ENCODE results near the gene ACSS1. TPM values are rescaled to one million over a fixed set of nuclear protein-coding genes. Genes with fewer than 3 reads are reported as not detected.

The ACSS1 gene
- total and polyA plus RNA-seq, 7 donors: 8.8 to 53.3 (median 16.8) TPM

DNA sequence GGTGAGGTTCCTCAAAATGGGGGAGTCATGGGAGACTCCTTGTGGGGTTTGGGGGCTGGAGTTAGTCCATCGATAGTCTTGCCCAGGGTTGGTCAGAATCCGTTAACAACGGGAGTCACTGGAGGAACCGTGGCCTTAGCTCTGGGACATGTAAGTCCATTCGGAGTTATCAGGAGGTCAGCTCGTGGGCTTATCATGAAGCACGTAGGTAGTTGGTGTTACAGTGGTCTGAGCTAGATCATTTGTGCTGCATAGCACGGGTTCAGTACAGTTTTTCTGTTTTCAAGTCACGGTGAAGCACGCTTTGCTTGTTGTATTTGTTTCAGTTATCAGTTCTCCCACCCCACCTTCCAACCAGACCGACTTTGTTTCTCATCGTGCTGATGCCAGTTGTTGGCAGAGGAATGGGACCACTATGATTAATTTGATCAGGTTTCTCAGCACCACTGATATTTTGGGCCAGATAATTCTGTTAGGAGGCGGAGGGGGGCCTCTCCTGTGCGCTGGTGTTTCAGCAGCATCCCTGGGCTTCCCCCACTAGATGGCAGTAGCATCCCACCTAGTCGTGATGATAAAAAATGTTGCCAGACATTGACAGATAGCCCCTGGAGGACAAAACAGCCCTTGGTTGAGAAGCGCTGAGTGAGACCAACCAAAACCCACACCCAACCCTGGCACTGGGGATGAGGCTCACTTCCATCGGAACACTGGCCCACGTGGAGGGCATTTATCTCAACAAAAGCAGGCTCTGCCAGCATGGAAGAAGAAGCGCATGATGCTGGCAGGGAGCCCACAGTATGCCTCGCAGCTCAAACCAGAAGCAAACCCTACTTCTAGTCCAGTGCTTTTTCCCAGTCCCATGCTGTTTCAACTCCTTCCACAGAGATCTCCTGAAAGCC is 63.2 kb downstream of the ACSS1 start:
- Histone ChIP-seq H3K27me3 (ENCODE audit: insufficient read depth in 3 of 3, low read length in 2 of 3) (no peaks in the 10 kb centered on the region), H3K4me3 (peak overlapping the region; percentile 41), H3K4me1 (peaks cover 29% of the 10 kb centered on the region), H3K27ac (no peak overlapping the region), H3K9me3 (no peaks in the 10 kb centered on the region), H3K36me3 (ENCODE audit: insufficient read depth in 1 of 2, low read depth in 1 of 2) (no peaks in the 10 kb centered on the region)
- TF ChIP-seq, protein P1, sequence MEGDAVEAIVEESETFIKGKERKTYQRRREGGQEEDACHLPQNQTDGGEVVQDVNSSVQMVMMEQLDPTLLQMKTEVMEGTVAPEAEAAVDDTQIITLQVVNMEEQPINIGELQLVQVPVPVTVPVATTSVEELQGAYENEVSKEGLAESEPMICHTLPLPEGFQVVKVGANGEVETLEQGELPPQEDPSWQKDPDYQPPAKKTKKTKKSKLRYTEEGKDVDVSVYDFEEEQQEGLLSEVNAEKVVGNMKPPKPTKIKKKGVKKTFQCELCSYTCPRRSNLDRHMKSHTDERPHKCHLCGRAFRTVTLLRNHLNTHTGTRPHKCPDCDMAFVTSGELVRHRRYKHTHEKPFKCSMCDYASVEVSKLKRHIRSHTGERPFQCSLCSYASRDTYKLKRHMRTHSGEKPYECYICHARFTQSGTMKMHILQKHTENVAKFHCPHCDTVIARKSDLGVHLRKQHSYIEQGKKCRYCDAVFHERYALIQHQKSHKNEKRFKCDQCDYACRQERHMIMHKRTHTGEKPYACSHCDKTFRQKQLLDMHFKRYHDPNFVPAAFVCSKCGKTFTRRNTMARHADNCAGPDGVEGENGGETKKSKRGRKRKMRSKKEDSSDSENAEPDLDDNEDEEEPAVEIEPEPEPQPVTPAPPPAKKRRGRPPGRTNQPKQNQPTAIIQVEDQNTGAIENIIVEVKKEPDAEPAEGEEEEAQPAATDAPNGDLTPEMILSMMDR (IDR thresholded peaks at IDR 0.05): peak; percentile 90
- ATAC-seq: peak; percentile 57 to 65 (median 60)
- 35 to 40% (median 36%) methylated on average over 20 of the region's 20 CpGs for WGBS, 3 donors
- intact Hi-C loops (cut with DNase I): loop anchor here (1.0 to 5.0 kb wide), 6 partner anchors 38 to 403 kb away; no protein-coding TSS in a partner anchor
- peak; percentile 72 to 88 for DNase-seq

DNA sequence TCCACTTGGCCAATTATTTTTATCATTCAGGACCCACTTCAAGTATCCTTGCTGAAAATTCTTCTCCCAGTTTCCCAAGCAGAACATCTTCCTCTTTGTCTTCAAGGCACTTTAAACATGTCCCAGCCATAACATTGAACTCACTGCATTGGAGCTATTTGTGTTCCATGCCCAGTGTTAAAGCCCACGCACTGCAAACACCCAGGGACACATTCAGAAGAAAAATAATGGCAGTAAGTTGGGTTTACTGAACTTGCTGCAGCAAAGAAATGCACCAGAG is 63.8 kb downstream of the ACSS1 start:
- ATAC-seq (no peak), DNase-seq (no peak)
- H3K36me3 ChIP-seq (ENCODE audit: insufficient read depth in 1 of 2, low read depth in 1 of 2): no peaks in the 10 kb centered on the region
- H3K4me1 ChIP-seq: peaks cover 32% of the 10 kb centered on the region
- 80 to 81% (median 80%) methylated on average over 1 of the region's 1 CpG for WGBS, 3 donors
- no peak overlapping the region for H3K27ac ChIP-seq
- no peaks in the 10 kb centered on the region for H3K27me3 ChIP-seq (ENCODE audit: insufficient read depth in 3 of 3, low read length in 2 of 3)
- H3K4me3 ChIP-seq: no peak overlapping the region
- TF ChIP-seq, protein P1 (IDR thresholded peaks at IDR 0.05): no peak
- intact Hi-C loops (cut with DNase I): loop anchor here (1.0 to 5.0 kb wide), 4 partner anchors 71 to 403 kb away; no protein-coding TSS in a partner anchor
- no peaks in the 10 kb centered on the region for H3K9me3 ChIP-seq

DNA sequence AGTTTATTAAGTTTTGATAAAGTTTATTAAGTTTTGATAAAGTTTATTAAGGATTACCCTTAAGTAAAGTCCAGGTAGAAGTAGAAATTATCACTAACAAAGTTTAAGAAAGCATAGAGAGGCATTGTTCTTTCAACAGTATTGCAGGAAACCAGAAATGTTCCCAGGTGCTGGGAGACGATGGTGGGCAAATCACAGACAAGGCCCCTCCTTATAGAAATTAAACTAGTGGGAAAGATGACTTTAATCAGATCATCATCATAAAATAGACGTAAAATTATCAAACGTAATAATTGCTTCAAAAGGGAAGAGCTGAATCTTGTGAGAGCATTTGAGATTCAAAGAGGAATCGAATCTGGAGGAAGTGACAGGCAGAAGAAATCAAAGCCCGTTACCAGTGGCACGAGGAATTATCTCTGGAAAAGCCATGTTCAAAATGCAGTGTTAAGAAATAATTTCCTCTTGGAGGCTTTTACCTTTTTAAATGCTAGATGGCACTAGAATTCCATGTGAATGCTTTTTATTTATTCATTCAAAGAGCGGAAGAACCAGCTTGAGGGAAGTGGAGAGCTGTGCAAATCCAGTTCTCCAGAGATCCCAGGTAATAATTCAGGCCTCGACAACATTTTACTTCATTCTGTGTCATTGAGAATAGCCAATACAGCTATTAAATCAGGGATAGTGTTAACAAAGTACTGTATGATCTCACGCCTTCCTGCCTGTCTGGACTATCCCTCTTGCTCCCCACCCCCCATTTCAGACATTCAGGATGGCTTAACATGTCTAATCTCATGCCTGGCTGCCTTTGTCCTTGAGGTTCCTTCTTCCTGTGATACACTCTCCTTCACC is 64.4 kb downstream of the ACSS1 start:
- intact Hi-C loops (cut with DNase I): loop anchor here (1.0 to 5.0 kb wide), 4 partner anchors 72 to 404 kb away; no protein-coding TSS in a partner anchor

DNA sequence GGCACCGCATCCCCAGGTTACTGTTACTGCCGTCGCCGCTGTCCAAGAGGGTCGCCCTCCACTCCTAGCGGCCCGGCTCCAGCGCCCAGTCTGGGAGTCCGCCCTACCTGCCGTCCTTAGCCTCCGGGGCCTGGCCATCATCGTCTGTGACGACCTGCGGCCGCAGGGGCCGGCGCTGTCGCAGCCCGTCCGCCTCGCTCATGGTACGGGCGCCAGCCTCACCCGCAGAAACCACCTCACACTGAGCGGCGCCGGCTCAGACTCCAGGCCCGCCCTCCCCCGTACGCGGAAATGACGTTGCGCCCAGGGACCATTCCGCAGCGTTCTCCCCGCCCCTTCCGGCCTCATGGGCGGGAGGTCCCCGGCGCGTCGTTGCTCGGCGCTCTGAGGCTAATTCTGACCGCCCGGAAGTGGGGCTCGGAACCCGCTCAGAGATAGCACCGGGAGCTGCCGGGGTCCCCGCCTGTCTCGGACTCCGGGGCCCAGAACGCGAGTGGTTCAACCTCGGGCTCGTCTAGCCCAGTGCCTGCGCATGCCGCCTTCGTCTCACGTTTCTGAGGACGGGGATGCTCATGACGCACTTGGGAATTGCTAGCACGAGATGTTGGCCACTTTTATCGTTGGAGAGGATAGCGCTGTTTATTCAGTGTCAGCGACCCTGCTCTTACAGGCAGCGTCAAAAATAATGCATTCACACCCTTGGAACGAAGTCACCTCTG is 65.3 kb downstream of the ACSS1 start, which contains the start of gene APMAP:
Gene APMAP (minus strand): TSS at position 265 of the 719 bp plus-strand sequence. CDS start 63 bp downstream, at position 202.
- ATAC-seq: peak; percentile 94 to 98 (median 94)
- peak; percentile 98 for DNase-seq
- 0 to 1% (median 0%) methylated on average over 66 to 69 of the region's 69 CpGs for WGBS, 3 donors
- H3K4me1 ChIP-seq: peaks cover 23% of the 10 kb centered on the region
- H3K27me3 ChIP-seq (ENCODE audit: insufficient read depth in 3 of 3, low read length in 2 of 3): no peaks in the 10 kb centered on the region
- H3K36me3 ChIP-seq (ENCODE audit: insufficient read depth in 1 of 2, low read depth in 1 of 2): no peaks in the 10 kb centered on the region
- peak within 1 kb of the TSS; percentile 90 for H3K27ac ChIP-seq
- H3K4me3 ChIP-seq: peak within 1 kb of the TSS; percentile 82
- TF ChIP-seq, protein P1 (IDR thresholded peaks at IDR 0.05): no peak
- H3K9me3 ChIP-seq: no peaks in the 10 kb centered on the region
- intact Hi-C loops (cut with DNase I): loop anchor here (5.0 kb wide), 2 partner anchors 200 to 405 kb away; no protein-coding TSS in a partner anchor

More for the DNA sequence above, 64.4 kb downstream of the ACSS1 start:
- Histone ChIP-seq H3K9me3 (no peaks in the 10 kb centered on the region), H3K27me3 (ENCODE audit: insufficient read depth in 3 of 3, low read length in 2 of 3) (no peaks in the 10 kb centered on the region), H3K36me3 (ENCODE audit: insufficient read depth in 1 of 2, low read depth in 1 of 2) (no peaks in the 10 kb centered on the region), H3K4me3 (peak overlapping the region; percentile 82), H3K27ac (peak overlapping the region; percentile 90), H3K4me1 (peaks cover 28% of the 10 kb centered on the region)
- DNase-seq: no peak
- TF ChIP-seq, protein P1 (IDR thresholded peaks at IDR 0.05): peak; percentile 24
- ATAC-seq: peak in 1 of 4 donors; percentile 13
- WGBS, 3 donors: 41 to 45% (median 43%) methylated on average over 9 of the region's 9 CpGs

Data from psoas muscle (tissue), 8 donors.